Measurements from ENCODE around the gene SURF4. TPM values are rescaled to one million over a fixed set of nuclear protein-coding genes. Genes with fewer than 3 reads are reported as not detected.

Gene SURF4
- total RNA-seq = 100 to 1,000 TPM; 104 to 140 (median 117) TPM

DNA sequence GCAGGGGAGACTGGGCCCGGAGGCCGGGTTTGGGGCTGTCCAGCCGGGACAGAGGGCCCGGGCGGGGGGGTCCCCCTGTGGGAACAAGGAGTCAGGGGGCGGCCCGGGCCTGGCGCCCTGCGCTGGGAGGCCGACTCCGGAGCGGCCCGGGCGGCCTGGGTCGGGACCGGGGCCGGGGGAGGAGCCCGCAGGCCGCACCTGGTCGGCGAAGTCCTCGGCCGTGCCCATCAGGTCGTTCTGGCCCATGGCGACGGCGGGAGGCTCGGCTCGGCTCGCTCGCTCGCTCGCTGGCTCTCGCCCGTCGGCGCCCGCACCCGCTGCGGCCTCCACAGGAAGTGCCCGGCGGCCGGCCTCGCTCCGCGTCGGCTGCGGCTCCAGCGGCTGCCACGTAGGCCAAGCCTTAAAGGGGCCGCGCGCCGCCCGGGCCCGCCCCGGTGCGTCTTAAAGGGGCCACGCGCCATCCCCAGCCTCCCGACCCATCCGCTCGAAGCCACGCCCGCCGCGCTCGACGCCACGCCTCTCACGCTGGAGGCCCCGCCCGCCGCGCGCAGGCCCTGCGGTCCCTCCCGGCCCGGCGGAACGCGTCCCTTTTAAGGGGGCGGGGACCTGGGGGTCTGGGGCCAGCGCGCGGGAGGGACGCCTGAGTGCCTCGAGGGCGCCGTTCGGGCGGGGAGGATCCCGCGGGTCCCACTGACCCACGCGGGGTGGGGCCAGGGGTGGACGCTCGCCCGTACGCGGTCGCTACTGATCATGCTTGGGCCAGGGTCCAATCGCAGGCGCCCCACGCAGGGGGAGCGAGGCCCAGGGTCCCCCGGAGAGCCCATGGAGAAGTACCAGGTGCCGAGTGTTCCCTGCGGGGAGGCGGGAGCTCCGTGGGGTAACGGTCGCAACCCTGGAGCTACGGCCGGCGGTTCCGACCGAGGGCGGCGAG is at the start of gene SURF4, which contains the start of gene STKLD1:
Gene SURF4 (minus strand): TSS at position 337 of the 931 bp plus-strand sequence. CDS start 91 bp downstream, at position 246.
Gene STKLD1 (plus strand): TSS at position 643 of the 931 bp plus-strand sequence. CDS start 108 bp downstream, at position 751.
- TF ChIP-seq, protein P1, sequence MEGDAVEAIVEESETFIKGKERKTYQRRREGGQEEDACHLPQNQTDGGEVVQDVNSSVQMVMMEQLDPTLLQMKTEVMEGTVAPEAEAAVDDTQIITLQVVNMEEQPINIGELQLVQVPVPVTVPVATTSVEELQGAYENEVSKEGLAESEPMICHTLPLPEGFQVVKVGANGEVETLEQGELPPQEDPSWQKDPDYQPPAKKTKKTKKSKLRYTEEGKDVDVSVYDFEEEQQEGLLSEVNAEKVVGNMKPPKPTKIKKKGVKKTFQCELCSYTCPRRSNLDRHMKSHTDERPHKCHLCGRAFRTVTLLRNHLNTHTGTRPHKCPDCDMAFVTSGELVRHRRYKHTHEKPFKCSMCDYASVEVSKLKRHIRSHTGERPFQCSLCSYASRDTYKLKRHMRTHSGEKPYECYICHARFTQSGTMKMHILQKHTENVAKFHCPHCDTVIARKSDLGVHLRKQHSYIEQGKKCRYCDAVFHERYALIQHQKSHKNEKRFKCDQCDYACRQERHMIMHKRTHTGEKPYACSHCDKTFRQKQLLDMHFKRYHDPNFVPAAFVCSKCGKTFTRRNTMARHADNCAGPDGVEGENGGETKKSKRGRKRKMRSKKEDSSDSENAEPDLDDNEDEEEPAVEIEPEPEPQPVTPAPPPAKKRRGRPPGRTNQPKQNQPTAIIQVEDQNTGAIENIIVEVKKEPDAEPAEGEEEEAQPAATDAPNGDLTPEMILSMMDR (IDR thresholded peaks at IDR 0.05) = peak in 3 of 6 experiments; percentile 22 to 44 (median 33)
- TF ChIP-seq POLR2A (IDR thresholded peaks at IDR 0.05) = peak in 3 of 4 donors; percentile 84 to 89 (median 87)
- peak within 1 kb of the TSS; percentile 87 to 100 (median 94) for H3K4me3 ChIP-seq
- intact Hi-C loops (cut with DNase I) = no loop called here
- WGBS, 2 donors = 0% methylated on average over 7 of the region's 120 CpGs; no CpG with 5 or more reads in 1 of the 2 donors
- peaks cover 25 to 82% (median 41%) of the 10 kb centered on the region in 3 donors for H3K4me1 ChIP-seq
- H3K36me3 ChIP-seq = peaks cover 0 to 17% (median 0%) of the 10 kb centered on the region in 3 donors
- H3K27me3 ChIP-seq = no peaks in the 10 kb centered on the region
- peak within 1 kb of the TSS; percentile 92 to 99 (median 96) for H3K27ac ChIP-seq
- no peaks in the 10 kb centered on the region for H3K9me3 ChIP-seq
- DNase-seq = peak; percentile 75

DNA sequence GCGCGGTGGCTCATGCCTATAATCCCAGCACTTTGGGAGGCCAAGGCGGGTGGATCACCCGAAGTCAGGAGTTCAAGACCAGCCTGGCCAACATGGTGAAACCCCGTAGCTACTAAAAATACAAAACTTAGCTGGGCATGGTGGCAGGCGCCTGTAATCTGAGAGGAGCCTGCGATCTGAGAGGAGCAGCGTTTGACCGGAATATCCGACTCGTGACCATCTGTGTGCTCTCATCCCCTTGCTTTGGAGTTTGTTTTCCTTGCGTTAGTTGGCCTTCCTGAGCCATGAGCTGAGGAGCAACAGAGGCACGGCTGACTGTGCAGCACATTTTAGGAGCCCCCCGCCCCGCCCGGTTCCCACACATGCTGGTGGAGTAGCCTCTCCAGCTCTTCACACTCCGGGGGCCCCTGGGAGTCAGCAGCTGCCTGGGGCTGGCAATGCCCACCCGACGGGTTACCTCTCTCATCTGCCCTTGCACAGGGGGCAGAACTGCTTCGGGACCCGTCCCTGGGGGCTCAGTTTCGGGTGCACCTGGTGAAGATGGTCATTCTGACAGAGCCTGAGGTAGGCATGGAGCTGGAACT is 49.3 kb upstream of the SURF4 start:
- no peak for DNase-seq
- WGBS, 2 donors = 85 to 92% methylated on average over 13 to 14 of the region's 22 CpGs
- H3K4me1 ChIP-seq = peaks cover 0 to 23% (median 9%) of the 10 kb centered on the region in 3 donors
- no peaks in the 10 kb centered on the region for H3K9me3 ChIP-seq
- intact Hi-C loops (cut with DNase I) = no loop called here
- H3K4me3 ChIP-seq = no peak overlapping the region
- H3K27ac ChIP-seq = no peak overlapping the region
- peaks cover 0 to 57% (median 2%) of the 10 kb centered on the region in 4 donors for H3K27me3 ChIP-seq
- TF ChIP-seq, protein P1 (IDR thresholded peaks at IDR 0.05) = no peak
- TF ChIP-seq POLR2A (IDR thresholded peaks at IDR 0.05) = no peak
- no peaks in the 10 kb centered on the region for H3K36me3 ChIP-seq

DNA sequence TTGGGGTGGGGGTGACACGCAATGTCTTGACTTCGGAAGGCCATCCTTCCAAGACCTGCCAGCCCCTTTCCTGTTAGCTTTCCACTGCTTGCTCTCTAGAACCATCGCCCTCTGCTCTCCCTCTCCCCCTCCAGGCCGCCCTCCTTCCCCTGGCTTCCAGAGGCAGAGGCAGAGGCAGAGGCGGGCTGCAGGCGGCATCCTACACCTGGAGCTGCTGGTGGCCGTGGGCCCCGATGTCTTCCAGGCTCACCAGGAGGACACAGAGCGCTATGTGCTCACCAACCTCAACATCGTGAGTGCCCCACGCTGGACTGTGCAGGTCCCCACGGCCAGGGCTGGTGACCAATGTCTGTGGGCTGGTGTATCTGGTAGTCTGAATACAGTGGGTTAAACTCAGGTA is 48.3 kb upstream of the SURF4 start:
- Histone ChIP-seq H3K9me3 (no peaks in the 10 kb centered on the region), H3K4me3 (no peak overlapping the region), H3K27me3 (peaks cover 0 to 49% (median 2%) of the 10 kb centered on the region in 4 donors), H3K4me1 (peaks cover 0 to 17% (median 9%) of the 10 kb centered on the region in 3 donors), H3K27ac (no peak overlapping the region), H3K36me3 (no peaks in the 10 kb centered on the region)
- no peak for TF ChIP-seq POLR2A (IDR thresholded peaks at IDR 0.05)
- TF ChIP-seq, protein P1 (IDR thresholded peaks at IDR 0.05) = no peak
- 98 to 100% methylated on average over 7 to 9 of the region's 12 CpGs for WGBS, 2 donors
- intact Hi-C loops (cut with DNase I) = no loop called here
- DNase-seq = no peak

DNA sequence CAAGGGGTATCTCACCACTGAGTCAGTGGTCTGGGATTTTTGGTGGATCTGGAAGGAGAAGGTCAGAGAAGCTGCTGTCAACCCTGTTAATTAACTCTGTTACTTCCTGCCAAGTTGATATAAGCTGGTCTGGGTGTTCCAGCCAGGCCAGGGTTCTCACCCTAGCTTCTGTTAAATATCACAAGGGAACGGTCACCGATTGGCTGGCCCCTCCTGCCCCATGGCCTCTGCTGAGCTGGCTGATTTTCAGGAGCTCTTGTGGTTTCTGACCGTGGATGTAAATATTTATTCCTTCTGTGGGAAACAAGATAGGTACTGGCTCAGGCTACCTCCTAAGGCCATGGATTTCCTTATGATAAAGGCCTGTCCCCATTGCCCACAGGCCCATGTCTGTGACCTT is 47.4 kb upstream of the SURF4 start:
- Histone ChIP-seq H3K4me3 (no peak overlapping the region), H3K9me3 (no peaks in the 10 kb centered on the region), H3K27ac (no peak overlapping the region), H3K27me3 (peaks cover 0 to 39% (median 2%) of the 10 kb centered on the region in 4 donors), H3K4me1 (peaks cover 0 to 17% (median 4%) of the 10 kb centered on the region in 3 donors), H3K36me3 (no peaks in the 10 kb centered on the region)
- WGBS, 2 donors = 43 to 75% methylated on average over 3 of the region's 3 CpGs
- intact Hi-C loops (cut with DNase I) = no loop called here
- no peak for DNase-seq
- TF ChIP-seq POLR2A (IDR thresholded peaks at IDR 0.05) = no peak
- TF ChIP-seq, protein P1 (IDR thresholded peaks at IDR 0.05) = no peak

All from esophagus squamous epithelium (tissue), 5 donors.